Lung (tissue), 12 donors: ENCODE data around the gene NDST3. TPM values are rescaled to one million over a fixed set of nuclear protein-coding genes. Genes with fewer than 3 reads are reported as not detected.
A peak's percentile ranks its signal among the peaks of the same experiment; 100 is the strongest.

Source experiments
- ATAC-seq: fragments of 200-7000 bp; cut with Tn5 transposase; one replicate; pipeline ENCODE4 v1.9.1; 2020; ENCODE audit warnings: moderate number of reproducible peaks; ENCODE audit not compliant: insufficient read depth, low FRiP score
- DNase-seq, 3 donors: peaks; one replicate each; pipeline ENCODE4 v3.0.0-alpha.2; 2013 to 2017
- H3K27ac ChIP-seq, 2 donors: one replicate each; pipeline ENCODE4 v1.5.1; 2013; ENCODE audit warnings: mild to moderate bottlenecking in 2 of 2, moderate library complexity in 2 of 2, control low read depth in 1 of 2, inconsistent platforms in 1 of 2, low read depth in 1 of 2, low read length in 1 of 2
- H3K27me3 ChIP-seq, 3 donors: one replicate each; pipeline ENCODE4 v1.5.1; 2013; ENCODE audit warnings: low read length in 2 of 3; ENCODE audit not compliant: control insufficient read depth in 3 of 3, insufficient read depth in 3 of 3
- H3K36me3 ChIP-seq, 4 donors: one replicate each; pipeline ENCODE4 v1.5.1; 2013; ENCODE audit warnings: low read length in 4 of 4, mild to moderate bottlenecking in 1 of 4, moderate library complexity in 1 of 4; ENCODE audit not compliant: control insufficient read depth in 4 of 4, insufficient read depth in 4 of 4
- H3K4me1 ChIP-seq, 5 donors: one replicate each; pipeline ENCODE4 v1.5.1; 2013; ENCODE audit warnings: low read length in 5 of 5, mild to moderate bottlenecking in 2 of 5, moderate library complexity in 1 of 5; ENCODE audit not compliant: control insufficient read depth in 5 of 5, insufficient read depth in 5 of 5
- H3K4me3 ChIP-seq: one replicate; pipeline ENCODE4 v1.5.1; 2013; ENCODE audit warnings: mild to moderate bottlenecking, control low read depth, moderate library complexity
- H3K9ac ChIP-seq, 2 donors: one replicate each; pipeline ENCODE4 v1.5.1; 2013; ENCODE audit warnings: low read length in 2 of 2, control low read depth in 1 of 2; ENCODE audit not compliant: insufficient read depth in 1 of 2
- H3K9me3 ChIP-seq, 4 donors: one replicate each; pipeline ENCODE4 v1.5.1; 2013; ENCODE audit warnings: low read length in 3 of 4, mild to moderate bottlenecking in 1 of 4, moderate library complexity in 1 of 4; ENCODE audit not compliant: control insufficient read depth in 4 of 4, insufficient read depth in 3 of 4
- WGBS, 2 donors: extraction: QIAGEN DNeasy Blood & Tissue Kit; methylation state at CpG; one replicate each; pipeline ENCODE4 v1.1.7; 2013; 5-methylcytosine and 5-hydroxymethylcytosine counted together
- polyA plus RNA-seq, 2 donors: library from polyadenylated mRNA; stranded (reverse); fragments of 200-250 nt; gene quantifications; one replicate each; pipeline ENCODE4 v1.2.1, GENCODE V29; 2013
- total RNA-seq, 2 donors: library from RNA; depleted of rRNA in 1 of 2; stranded (reverse); fragments of >200 nt in 1 of 2; gene quantifications; one replicate each; pipeline ENCODE4 v1.2.1, GENCODE V29; 2014 to 2021
- TF ChIP-seq, protein P1 (sequence below): IDR thresholded peaks from 2 replicates; pipeline ENCODE4 v1.5.1; 2012; ENCODE audit warnings: mild to moderate bottlenecking; ENCODE audit errors: control extremely low read depth, extremely low read depth
- donor health status: control.
- donor health status: control.
- donor health status: Bipolar disorder and iron deficiency.
- donor health status: healthy.
- donor health status: DM: yes; HTN: yes; CAD: no.

NDST3 gene
- total and polyA plus RNA-seq, 4 donors = 0.02 to 0.74 (median 0.02) TPM; not detected in 1

DNA sequence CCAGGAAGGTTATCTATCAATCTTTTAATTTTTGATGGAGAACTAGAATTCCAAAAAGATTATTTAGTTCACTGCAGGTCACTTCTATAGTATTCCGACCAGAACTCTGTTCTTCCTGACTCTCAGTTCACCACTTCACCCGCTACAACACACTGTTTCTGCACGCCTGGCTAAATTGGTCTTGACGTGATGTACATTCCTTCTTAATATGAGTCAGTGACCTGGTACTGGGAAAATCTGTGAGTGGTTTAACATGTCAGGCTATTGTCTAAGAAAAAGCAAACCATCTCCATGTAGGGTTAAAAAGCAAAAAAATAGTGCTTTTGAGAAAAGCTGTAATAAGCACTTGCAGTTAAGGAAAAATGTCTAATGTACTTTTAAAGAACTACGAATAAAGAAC, 120.4 kb downstream of the NDST3 start:
- Histone ChIP-seq H3K36me3 (no peaks in the 10 kb centered on the region), H3K9ac (no peak overlapping the region), H3K4me1 (no peaks in the 10 kb centered on the region), H3K27me3 (no peaks in the 10 kb centered on the region), H3K4me3 (no peak overlapping the region), H3K27ac (no peak overlapping the region), H3K9me3 (peaks cover 0 to 3% (median 0%) of the 10 kb centered on the region in 4 donors)
- WGBS, 2 donors = 89 to 94% methylated on average over 5 of the region's 5 CpGs
- ATAC-seq (no peak), DNase-seq (no peak)
- TF ChIP-seq, protein P1, sequence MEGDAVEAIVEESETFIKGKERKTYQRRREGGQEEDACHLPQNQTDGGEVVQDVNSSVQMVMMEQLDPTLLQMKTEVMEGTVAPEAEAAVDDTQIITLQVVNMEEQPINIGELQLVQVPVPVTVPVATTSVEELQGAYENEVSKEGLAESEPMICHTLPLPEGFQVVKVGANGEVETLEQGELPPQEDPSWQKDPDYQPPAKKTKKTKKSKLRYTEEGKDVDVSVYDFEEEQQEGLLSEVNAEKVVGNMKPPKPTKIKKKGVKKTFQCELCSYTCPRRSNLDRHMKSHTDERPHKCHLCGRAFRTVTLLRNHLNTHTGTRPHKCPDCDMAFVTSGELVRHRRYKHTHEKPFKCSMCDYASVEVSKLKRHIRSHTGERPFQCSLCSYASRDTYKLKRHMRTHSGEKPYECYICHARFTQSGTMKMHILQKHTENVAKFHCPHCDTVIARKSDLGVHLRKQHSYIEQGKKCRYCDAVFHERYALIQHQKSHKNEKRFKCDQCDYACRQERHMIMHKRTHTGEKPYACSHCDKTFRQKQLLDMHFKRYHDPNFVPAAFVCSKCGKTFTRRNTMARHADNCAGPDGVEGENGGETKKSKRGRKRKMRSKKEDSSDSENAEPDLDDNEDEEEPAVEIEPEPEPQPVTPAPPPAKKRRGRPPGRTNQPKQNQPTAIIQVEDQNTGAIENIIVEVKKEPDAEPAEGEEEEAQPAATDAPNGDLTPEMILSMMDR = no peak

DNA sequence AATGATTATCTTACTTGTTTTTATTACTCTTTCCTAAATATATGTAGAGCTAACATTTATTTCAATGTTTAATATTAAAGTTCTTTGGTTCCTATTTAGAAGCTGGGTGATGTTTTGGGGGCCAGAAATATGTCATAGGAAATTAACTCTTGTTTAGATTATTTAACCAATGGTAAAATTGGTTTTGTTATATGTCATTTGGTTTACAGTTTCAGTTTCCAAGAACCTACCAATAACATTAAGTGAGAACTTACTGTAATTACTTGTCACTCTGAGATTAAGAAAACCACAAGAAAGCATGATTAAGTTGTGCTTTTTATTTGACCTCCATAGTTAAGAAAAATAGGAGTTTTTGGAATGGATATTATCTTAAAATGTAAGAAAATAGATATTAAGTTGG, 121.2 kb downstream of the NDST3 start:
- H3K4me1 ChIP-seq = no peaks in the 10 kb centered on the region
- H3K27ac ChIP-seq = no peak overlapping the region
- no peak overlapping the region for H3K9ac ChIP-seq
- no peak for ATAC-seq
- H3K4me3 ChIP-seq = no peak overlapping the region
- H3K9me3 ChIP-seq = peaks cover 0 to 6% (median 1%) of the 10 kb centered on the region in 4 donors
- no peak for DNase-seq
- TF ChIP-seq, protein P1 = no peak
- H3K36me3 ChIP-seq = no peaks in the 10 kb centered on the region
- H3K27me3 ChIP-seq = no peaks in the 10 kb centered on the region

DNA sequence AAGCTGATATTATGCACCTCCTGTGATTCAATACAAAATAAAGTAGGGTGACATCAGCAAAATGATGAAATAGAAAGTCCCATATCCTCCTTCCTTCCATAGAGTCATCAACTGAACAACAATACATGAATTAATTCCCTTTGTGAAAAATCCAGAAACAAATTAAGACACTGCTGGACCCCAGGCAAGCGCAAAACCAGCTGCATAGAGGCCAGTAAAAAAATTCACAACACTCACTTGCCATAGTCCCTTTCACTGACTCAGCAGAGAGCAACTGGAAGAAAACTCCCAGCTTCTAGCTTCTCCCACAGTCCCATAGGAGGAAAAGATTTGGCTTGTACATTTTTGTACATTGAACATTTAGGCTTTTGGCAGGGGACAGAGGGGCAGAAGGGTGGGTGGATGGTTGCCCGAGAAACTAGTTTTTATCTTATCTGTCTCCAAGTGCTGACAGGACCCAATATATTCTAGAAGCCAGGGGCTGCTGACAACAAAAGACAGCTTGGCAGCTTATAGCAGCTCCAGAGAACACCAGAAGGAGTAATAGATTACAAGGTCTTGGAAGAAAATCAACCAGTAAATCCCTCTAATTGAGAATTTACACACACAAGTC, 124.6 kb downstream of the NDST3 start:
- ATAC-seq = no peak
- Histone ChIP-seq H3K4me3 (no peak overlapping the region), H3K27me3 (no peaks in the 10 kb centered on the region), H3K9ac (no peak overlapping the region), H3K36me3 (no peaks in the 10 kb centered on the region), H3K9me3 (peaks cover 0 to 8% (median 2%) of the 10 kb centered on the region in 4 donors), H3K27ac (no peak overlapping the region), H3K4me1 (no peaks in the 10 kb centered on the region)
- TF ChIP-seq, protein P1 = no peak
- WGBS, 2 donors = 70 to 79% methylated on average over 2 of the region's 2 CpGs
- DNase-seq = peak in 2 of 3 donors; percentile 34 to 42

DNA sequence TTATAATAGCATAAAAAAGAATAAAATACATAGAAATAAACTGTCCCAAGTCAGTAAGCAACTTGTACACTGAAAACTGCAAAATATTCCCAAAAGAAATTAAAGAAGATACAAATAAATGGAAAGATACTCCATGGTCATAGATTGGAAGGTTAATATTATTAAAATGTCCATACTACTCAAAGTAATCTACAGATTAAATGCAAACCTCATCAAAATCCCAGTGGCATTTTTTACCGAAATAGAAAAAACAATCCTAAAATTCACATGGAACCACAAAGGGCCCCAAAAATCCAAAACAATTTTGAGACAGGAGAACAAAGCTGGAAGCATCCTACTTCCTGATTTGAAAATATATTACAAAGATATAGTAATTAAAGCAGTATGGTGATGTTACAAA, 133.0 kb downstream of the NDST3 start:
- H3K4me1 ChIP-seq = peaks cover 0 to 5% (median 0%) of the 10 kb centered on the region in 5 donors
- TF ChIP-seq, protein P1 = no peak
- WGBS, 2 donors = 100% methylated on average over 1 of the region's 1 CpG
- no peak overlapping the region for H3K4me3 ChIP-seq
- H3K27ac ChIP-seq = no peak overlapping the region
- peaks cover 0 to 5% (median 0%) of the 10 kb centered on the region in 4 donors for H3K9me3 ChIP-seq
- no peak for DNase-seq
- ATAC-seq = no peak
- H3K36me3 ChIP-seq = no peaks in the 10 kb centered on the region
- no peaks in the 10 kb centered on the region for H3K27me3 ChIP-seq
- no peak overlapping the region for H3K9ac ChIP-seq
